Neural cell (in vitro differentiated cells): ENCODE data around the gene FOXD2. TPM values are rescaled to one million over a fixed set of nuclear protein-coding genes. Genes with fewer than 3 reads are reported as not detected.

Experiments used
- H2AFZ ChIP-seq: fragments of 200-600, 300-800 bp; sonication (generic), shearing (Covaris generic); 2 replicates; pipeline ENCODE4 v1.6.0; 2014; ENCODE audit warnings: low read depth, mild to moderate bottlenecking, antibody characterized with exemption, low read length, moderate library complexity
- H3F3A ChIP-seq: fragments of 200-600 bp; shearing (Covaris generic); 2 replicates; pipeline ENCODE4 v1.6.1; 2016; ENCODE audit warnings: mild to moderate bottlenecking, moderate library complexity, mixed read lengths, antibody characterized with exemption, low read length; ENCODE audit not compliant: insufficient read depth, poor library complexity, severe bottlenecking
- H3K27ac ChIP-seq: fragments of 200-600, 300-800 bp; sonication (generic), shearing (Covaris generic); 2 replicates; pipeline ENCODE4 v1.5.1; 2014; ENCODE audit warnings: mild to moderate bottlenecking, low read length, moderate library complexity
- H3K27me3 ChIP-seq: fragments of 300-800, 200-600 bp; sonication (generic), shearing (Covaris generic); 2 replicates; pipeline ENCODE4 v1.6.0; 2014; ENCODE audit warnings: mild to moderate bottlenecking, low read depth, low read length, moderate library complexity; ENCODE audit not compliant: insufficient read depth
- H3K36me3 ChIP-seq: fragments of 300-800, 200-600 bp; sonication (generic), shearing (Covaris generic); 2 replicates; pipeline ENCODE4 v1.5.1; 2014; ENCODE audit warnings: mild to moderate bottlenecking, antibody characterized with exemption, low read length, moderate library complexity; ENCODE audit not compliant: insufficient read depth
- H3K4me2 ChIP-seq: fragments of 300-800, 200-600 bp; sonication (generic), shearing (Covaris generic); 2 replicates; pipeline ENCODE4 v1.6.0; 2014; ENCODE audit warnings: mild to moderate bottlenecking, low read length
- H3K4me3 ChIP-seq: fragments of 300-800, 200-600 bp; sonication (generic), shearing (Covaris generic); 2 replicates; pipeline ENCODE4 v1.5.1; 2014; ENCODE audit warnings: mild to moderate bottlenecking, low read length, moderate library complexity
- H3K79me2 ChIP-seq: fragments of 200-600 bp; shearing (Covaris generic); replicated peaks from 2 replicates; pipeline ENCODE4 v1.6.0; 2014; ENCODE audit warnings: mild to moderate bottlenecking, low read length, moderate library complexity; ENCODE audit not compliant: insufficient read depth
- H3K9ac ChIP-seq: fragments of 300-800, 200-600 bp; sonication (generic), shearing (Covaris generic); 2 replicates; pipeline ENCODE4 v1.6.1; 2016; ENCODE audit warnings: mild to moderate bottlenecking, low read length, mixed read lengths
- H3K9me2 ChIP-seq: fragments of 200-600 bp; shearing (Covaris generic); 2 replicates; pipeline ENCODE4 v1.6.1; 2016; ENCODE audit warnings: mild to moderate bottlenecking, low read length, mixed read lengths; ENCODE audit not compliant: insufficient read depth
- H3K9me3 ChIP-seq: fragments of 200-600, 300-800 bp; sonication (generic), shearing (Covaris generic); 2 replicates; pipeline ENCODE4 v1.6.1; 2016; ENCODE audit warnings: mild to moderate bottlenecking, mixed run types, low read length, moderate library complexity, mixed read lengths
- H4K20me1 ChIP-seq: fragments of 200-600 bp; shearing (Covaris generic); 2 replicates; pipeline ENCODE4 v1.6.1; 2016; ENCODE audit warnings: mild to moderate bottlenecking, mixed run types; ENCODE audit not compliant: insufficient read depth
- CTCF ChIP-seq: fragments of 450-650 bp; IDR thresholded peaks from 2 replicates; pipeline ENCODE4 v1.5.1; 2014; ENCODE audit warnings: antibody characterized with exemption, mild to moderate bottlenecking, moderate library complexity; ENCODE audit not compliant: poor library complexity, severe bottlenecking
- EP300 ChIP-seq: fragments of 450-650 bp; conservative IDR thresholded peaks from 2 replicates; pipeline ENCODE4 v1.6.1; 2014; ENCODE audit warnings: antibody characterized with exemption, mild to moderate bottlenecking, moderate library complexity; ENCODE audit not compliant: poor library complexity, severe bottlenecking
- EZH2 ChIP-seq: fragments of 200-600, 300-800 bp; shearing (Covaris generic), sonication (generic); IDR thresholded peaks from 2 replicates; pipeline ENCODE4 v1.6.1; 2014; ENCODE audit warnings: antibody characterized with exemption, low read length, borderline replicate concordance, mild to moderate bottlenecking; ENCODE audit not compliant: insufficient read depth, poor library complexity, severe bottlenecking
- MXI1 ChIP-seq: fragments of 450-650 bp; conservative IDR thresholded peaks from 2 replicates; pipeline ENCODE4 v1.6.1; 2014; ENCODE audit warnings: antibody characterized with exemption, mild to moderate bottlenecking; ENCODE audit not compliant: poor library complexity, severe bottlenecking
- POLR2AphosphoS5 ChIP-seq: IDR thresholded peaks from 2 replicates; pipeline ENCODE4 v1.6.1; 2012
- RAD21 ChIP-seq: fragments of 450-650 bp; conservative IDR thresholded peaks from 2 replicates; pipeline ENCODE4 v1.6.1; 2014; ENCODE audit warnings: antibody characterized with exemption, mild to moderate bottlenecking, moderate library complexity
- REST ChIP-seq: IDR thresholded peaks from 2 replicates; pipeline ENCODE4 v1.6.1; 2012; ENCODE audit warnings: borderline replicate concordance
- SMC3 ChIP-seq: fragments of 450-650 bp; conservative IDR thresholded peaks from 2 replicates; pipeline ENCODE4 v1.6.1; 2014; ENCODE audit warnings: antibody characterized with exemption, mild to moderate bottlenecking, moderate library complexity; ENCODE audit not compliant: poor library complexity
- TAF1 ChIP-seq: IDR thresholded peaks from 2 replicates; pipeline ENCODE4 v1.6.1; 2012; ENCODE audit warnings: low read depth
- polyA plus RNA-seq: library from polyadenylated mRNA; depleted of rRNA; stranded (reverse); fragments of >200 nt; gene quantifications from 2 replicates; pipeline ENCODE4 v1.2.3, GENCODE V29; 2014

Gene FOXD2
- polyA plus RNA-seq, 1 donor from 2014 or later, result not detected

GRCh38 chr1:47442842-47443529 is 5.1 kb downstream of the FOXD2 start:
- Histone ChIP-seq H3K9ac (no peak overlapping the region), H3K9me3 (no peaks in the 10 kb centered on the region), H3K4me2 (no peak overlapping the region), H3K79me2 (no peaks in the 10 kb centered on the region), H3K27me3 (peaks cover 99% of the 10 kb centered on the region), H3F3A (no peaks in the 10 kb centered on the region), H3K27ac (no peak overlapping the region), H4K20me1 (no peaks in the 10 kb centered on the region), H3K4me3 (no peak overlapping the region), H3K36me3 (no peaks in the 10 kb centered on the region), H2AFZ (no peak overlapping the region), H3K9me2 (no peaks in the 10 kb centered on the region)
- TF ChIP-seq POLR2AphosphoS5 (peak; percentile 61), MXI1 (no peak)

GRCh38 chr1:47443530-47444296 is 5.9 kb downstream of the FOXD2 start:
- Histone ChIP-seq H4K20me1 (no peaks in the 10 kb centered on the region), H3F3A (no peaks in the 10 kb centered on the region), H3K27ac (no peak overlapping the region), H3K9ac (no peak overlapping the region), H3K9me2 (no peaks in the 10 kb centered on the region), H3K4me3 (no peak overlapping the region), H3K36me3 (no peaks in the 10 kb centered on the region), H2AFZ (no peak overlapping the region), H3K4me2 (no peak overlapping the region), H3K27me3 (peaks cover 100% of the 10 kb centered on the region), H3K79me2 (no peaks in the 10 kb centered on the region), H3K9me3 (no peaks in the 10 kb centered on the region)
- TF ChIP-seq EZH2, result peak; percentile 97
- no peak for TF ChIP-seq CTCF

- Histone ChIP-seq H3K27me3 (peaks cover 100% of the 10 kb centered on the region), H3F3A (no peaks in the 10 kb centered on the region), H3K4me3 (no peak overlapping the region), H4K20me1 (no peaks in the 10 kb centered on the region), H3K36me3 (no peaks in the 10 kb centered on the region), H3K4me2 (no peak overlapping the region), H3K9ac (no peak overlapping the region), H3K9me2 (no peaks in the 10 kb centered on the region), H3K9me3 (no peaks in the 10 kb centered on the region), H3K27ac (no peak overlapping the region), H2AFZ (no peak overlapping the region), H3K79me2 (no peaks in the 10 kb centered on the region)
- TF ChIP-seq CTCF, result no peak
- TF ChIP-seq RAD21, result no peak
- TF ChIP-seq TAF1, result no peak
- TF ChIP-seq REST, result no peak
- TF ChIP-seq EZH2, result no peak
- no peak for TF ChIP-seq EP300
- TF ChIP-seq SMC3, result no peak
- TF ChIP-seq POLR2AphosphoS5, result peak; percentile 12
Observed at GRCh38 chr1:47444297-47444561, 6.4 kb downstream of the FOXD2 start.
